Breast epithelium (tissue), 4 donors: Measurements from ENCODE around the gene NXN. TPM values are rescaled to one million over a fixed set of nuclear protein-coding genes. Genes with fewer than 3 reads are reported as not detected.
"Not testable (repeated sequence)": the region's sequence is repeated elsewhere in the genome, so short reads cannot be mapped to it uniquely, and the experiment has no call there.

Experiments used
- DNase-seq, 2 donors: peaks; one replicate each; pipeline ENCODE4 v3.0.0-alpha.2; 2019; ENCODE audit warnings: low spot score in 2 of 2
- H3K27ac ChIP-seq, 2 donors: fragments of 200-600 bp; sonication (generic) in 1 of 2; one replicate each; pipeline ENCODE4 v1.5.1; 2016 to 2019; ENCODE audit warnings: mild to moderate bottlenecking in 1 of 2
- H3K27me3 ChIP-seq, 2 donors: fragments of 200-600 bp; sonication (generic) in 1 of 2; one replicate each; pipeline versions ENCODE4 v1.5.1 to v1.6.0; 2017 to 2019; ENCODE audit warnings: control low read depth in 1 of 2, mild to moderate bottlenecking in 1 of 2
- H3K36me3 ChIP-seq: fragments of 200-600 bp; one replicate; pipeline ENCODE4 v1.5.1; 2019
- H3K4me1 ChIP-seq, 2 donors: fragments of 200-600 bp; sonication (generic); one replicate each; pipeline ENCODE4 v1.5.1; 2016 to 2019; ENCODE audit warnings: control low read depth in 1 of 2
- H3K4me3 ChIP-seq, 3 donors: fragments of 200-600 bp; sonication (generic); 1 replicate in 2 of 3; 2 replicates in 1 of 3; pipeline ENCODE4 v1.5.1; 2016 to 2019; ENCODE audit warnings: mild to moderate bottlenecking in 3 of 3, moderate library complexity in 2 of 3
- H3K9me3 ChIP-seq, 2 donors: fragments of 200-600 bp; sonication (generic) in 1 of 2; one replicate each; pipeline ENCODE4 v1.5.1; 2016 to 2019; ENCODE audit warnings: control low read depth in 1 of 2
- CTCF ChIP-seq, 3 donors: fragments of 450-650 bp; IDR thresholded peaks; one replicate each; pipeline ENCODE4 v1.5.1; 2016 to 2017; ENCODE audit warnings: antibody characterized with exemption in 3 of 3, mild to moderate bottlenecking in 3 of 3, moderate library complexity in 3 of 3
- POLR2A ChIP-seq: fragments of 450-650 bp; IDR thresholded peaks from one replicate; pipeline ENCODE4 v1.6.1; 2016; ENCODE audit warnings: antibody characterized with exemption, mild to moderate bottlenecking, moderate library complexity
- POLR2AphosphoS5 ChIP-seq, 3 donors: sonication (generic); formaldehyde crosslinking; IDR thresholded peaks; one replicate each; pipeline ENCODE4 v1.6.1; 2017; ENCODE audit warnings: antibody characterized with exemption in 3 of 3
- intact Hi-C: fragments of 100-400 bp; cut with DNase I; formaldehyde crosslinking; loops from one replicate; pipeline ENCODE4 v1.15.1; 2023; ENCODE audit warnings: low total_unique reads
- total RNA-seq, 3 donors: library from RNA; depleted of rRNA; stranded (reverse); fragments of >200 nt; gene quantifications; one replicate each; pipeline ENCODE4 v1.1.0, GENCODE V29; 2016

The NXN gene
- total RNA-seq, 3 donors from 2014 or later, result 9.3 to 14.3 (median 12.8) TPM

GRCh38 chr17:791829-792228 lies 187.7 kb downstream of the NXN start:
- no peaks in the 10 kb centered on the region for H3K27me3 ChIP-seq
- H3K36me3 ChIP-seq, result no peaks in the 10 kb centered on the region
- TF ChIP-seq CTCF (IDR thresholded peaks at IDR 0.05) (no peak), POLR2A (no peak), POLR2AphosphoS5 (IDR thresholded peaks at IDR 0.05) (no peak)
- no peaks in the 10 kb centered on the region for H3K4me1 ChIP-seq
- no peaks in the 10 kb centered on the region for H3K9me3 ChIP-seq
- intact Hi-C loops, result no loop called here
- H3K4me3 ChIP-seq, result no peak overlapping the region
- H3K27ac ChIP-seq, result no peak overlapping the region
- no peak for DNase-seq

GRCh38 chr17:790874-791247 lies 188.7 kb downstream of the NXN start:
- H3K9me3 ChIP-seq, H3K36me3 ChIP-seq, H3K27me3 ChIP-seq, H3K27ac ChIP-seq, DNase-seq, intact Hi-C loops, H3K4me1 ChIP-seq: not testable (repeated sequence)
- H3K4me3 ChIP-seq, result peak overlapping the region in 1 of 3 donors; percentile 1

- H3K27me3 ChIP-seq, H3K27ac ChIP-seq, intact Hi-C loops: not testable (repeated sequence)
Observed at GRCh38 chr17:789931-790873, 189.4 kb downstream of the NXN start.

GRCh38 chr17:789160-789840 lies 190.3 kb downstream of the NXN start:
- Histone ChIP-seq H3K4me1 (peaks cover 0 to 4% of the 10 kb centered on the region in 2 donors), H3K4me3 (no peak overlapping the region), H3K27me3 (no peaks in the 10 kb centered on the region), H3K9me3 (no peaks in the 10 kb centered on the region), H3K27ac (no peak overlapping the region), H3K36me3 (no peaks in the 10 kb centered on the region)
- intact Hi-C loops, result no loop called here
- TF ChIP-seq POLR2AphosphoS5 (IDR thresholded peaks at IDR 0.05) (no peak), POLR2A (no peak)
- no peak for DNase-seq

More at GRCh38 chr17:789931-790873, 189.4 kb downstream of the NXN start:
- DNase-seq, result peak in 1 of 2 donors; percentile 85
- H3K36me3 ChIP-seq, H3K9me3 ChIP-seq, H3K4me1 ChIP-seq, H3K4me3 ChIP-seq: not testable (repeated sequence)

GRCh38 chr17:788551-788950 lies 191.0 kb downstream of the NXN start:
- Histone ChIP-seq H3K36me3 (no peaks in the 10 kb centered on the region), H3K9me3 (no peaks in the 10 kb centered on the region), H3K4me3 (no peak overlapping the region), H3K4me1 (peaks cover 0 to 11% of the 10 kb centered on the region in 2 donors), H3K27me3 (no peaks in the 10 kb centered on the region), H3K27ac (no peak overlapping the region)
- DNase-seq, result no peak
- TF ChIP-seq POLR2A (no peak), POLR2AphosphoS5 (IDR thresholded peaks at IDR 0.05) (no peak), CTCF (IDR thresholded peaks at IDR 0.05) (no peak)
- intact Hi-C loops, result no loop called here

GRCh38 chr17:787641-788221 lies 191.8 kb downstream of the NXN start:
- no peak overlapping the region for H3K4me3 ChIP-seq
- TF ChIP-seq CTCF (IDR thresholded peaks at IDR 0.05) (no peak), POLR2A (no peak), POLR2AphosphoS5 (IDR thresholded peaks at IDR 0.05) (no peak)
- no peak for DNase-seq
- peaks cover 4 to 18% of the 10 kb centered on the region in 2 donors for H3K4me1 ChIP-seq
- H3K27me3 ChIP-seq, result no peaks in the 10 kb centered on the region
- H3K9me3 ChIP-seq, result no peaks in the 10 kb centered on the region
- no peaks in the 10 kb centered on the region for H3K36me3 ChIP-seq
- intact Hi-C loops, result no loop called here
- no peak overlapping the region for H3K27ac ChIP-seq

GRCh38 chr17:785901-786300 lies 193.7 kb downstream of the NXN start:
- intact Hi-C loops, H3K36me3 ChIP-seq, H3K4me3 ChIP-seq, DNase-seq, H3K9me3 ChIP-seq, H3K27me3 ChIP-seq, H3K27ac ChIP-seq: not testable (repeated sequence)
- peaks cover 4 to 18% of the 10 kb centered on the region in 2 donors for H3K4me1 ChIP-seq
